Stimulated activated CD4-positive, alpha-beta T cell treated with anti-CD3 and anti-CD28 coated beads, Interleukin-12 subunit alpha, Interleukin-12 subunit beta, amount 100 ng/mL, for 48 hours (primary cell): ENCODE data around the gene IL3.
"Not testable (repeated sequence)": the region's sequence is repeated elsewhere in the genome, so short reads cannot be mapped to it uniquely, and the experiment has no call there.

Experiments
- DNase-seq, 3 donors: peaks; one replicate each; pipeline ENCODE4 v3.0.0-alpha.2; 2020; ENCODE audit warnings: low read depth in 2 of 3, low spot score in 1 of 3

The IL3 gene

GRCh38 chr5:132093271-132093670 lies 32.8 kb downstream of the IL3 start:
- DNase-seq, result no peak

GRCh38 chr5:132094393-132095076 lies 34.1 kb downstream of the IL3 start:
- no peak for DNase-seq

- DNase-seq, result no peak
Measured at GRCh38 chr5:132095077-132095410, 34.6 kb downstream of the IL3 start.

- no peak for DNase-seq
Measured at GRCh38 chr5:132095424-132095972, 35.0 kb downstream of the IL3 start.

GRCh38 chr5:132096904-132097303 lies 36.4 kb downstream of the IL3 start:
- no peak for DNase-seq

GRCh38 chr5:132098151-132098594 lies 37.7 kb downstream of the IL3 start:
- DNase-seq, result no peak

- no peak for DNase-seq
Measured at GRCh38 chr5:132098621-132099020, 38.2 kb downstream of the IL3 start.

- peak; percentile 61 to 81 (median 67) for DNase-seq
Measured at GRCh38 chr5:132099076-132099748, 38.8 kb downstream of the IL3 start.

GRCh38 chr5:132099905-132100304 lies 39.5 kb downstream of the IL3 start:
- no peak for DNase-seq

GRCh38 chr5:132100672-132101261 lies 40.3 kb downstream of the IL3 start:
- DNase-seq, result no peak

GRCh38 chr5:132101385-132101880 lies 41.0 kb downstream of the IL3 start:
- DNase-seq, result no peak

- DNase-seq, result peak in 2 of 3 donors; percentile 43 to 52
Measured at GRCh38 chr5:132102101-132102701, 41.7 kb downstream of the IL3 start.

GRCh38 chr5:132102944-132103331 lies 42.5 kb downstream of the IL3 start:
- DNase-seq, result no peak

- DNase-seq, result peak; percentile 55 to 76 (median 57)
Measured at GRCh38 chr5:132103332-132103951, 43.0 kb downstream of the IL3 start.

- DNase-seq, result no peak
Measured at GRCh38 chr5:132103969-132104391, 43.5 kb downstream of the IL3 start.

- no peak for DNase-seq
Measured at GRCh38 chr5:132104556-132104955, 44.1 kb downstream of the IL3 start.

GRCh38 chr5:132105688-132106087 lies 45.2 kb downstream of the IL3 start:
- no peak for DNase-seq

GRCh38 chr5:132108495-132108894 lies 48.0 kb downstream of the IL3 start:
- DNase-seq, result not testable (repeated sequence)

GRCh38 chr5:132108957-132109356 lies 48.5 kb downstream of the IL3 start:
- not testable (repeated sequence) for DNase-seq

GRCh38 chr5:132109494-132110053 lies 49.1 kb downstream of the IL3 start:
- no peak for DNase-seq

- no peak for DNase-seq
Measured at GRCh38 chr5:132110195-132110594, 49.7 kb downstream of the IL3 start.
